K562 (cell line): ENCODE data around the gene MAST4. TPM values are rescaled to one million over a fixed set of nuclear protein-coding genes. Genes with fewer than 3 reads are reported as not detected.

Experiments used
- ATAC-seq: fragments of 200-7000 bp; cut with Tn5 transposase; 3 replicates; pipeline ENCODE4 v1.9.1; 2020; ENCODE audit warnings: moderate library complexity
- BruUV-seq: library from RNA; stranded (reverse); fragments of 400-500 nt; replicated peaks from 2 replicates; lab custom pipeline; 2021; lab: Mats Ljungman, UMichigan
- CTCF ChIA-PET: fragments of 300-600 bp; formaldehyde crosslinking; extraction: SDS; loops from one replicate; lab custom pipeline; 2021; ENCODE audit warnings: low intra/inter-chr PET ratio; lab: Yijun Ruan, JAX
- POLR2A ChIA-PET: fragments of 300-600, 350-650 bp; sonication (Branson Sonifier 250); formaldehyde crosslinking; extraction: SDS; loops from one replicate; lab custom pipeline; 2021; ENCODE audit warnings: antibody characterized with exemption, inconsistent platforms; lab: Yijun Ruan, JAX
- DNase-seq, 4 experiments: peaks; one replicate each; pipeline versions ENCODE4 v3.0.0 to v3.0.0-alpha.2; 2011 to 2018; ENCODE audit warnings: low spot score in 3 of 4, mixed read lengths in 3 of 4; ENCODE audit errors: extremely low read depth in 1 of 4
- FAIRE-seq: peaks from 2 replicates; lab custom pipeline; 2011; peaks lifted over from hg19 to GRCh38; lab: Jason Lieb, UNC
- H2AFZ ChIP-seq: 2 replicates; pipeline ENCODE4 v1.6.0; 2011; ENCODE audit warnings: low read depth, low read length, control low read depth, inconsistent platforms
- H3K27ac ChIP-seq: fragments of 200-600 bp; 3 replicates; pipeline ENCODE4 v1.8.0; 2011; ENCODE audit warnings: low read depth, mild to moderate bottlenecking, control low read depth, inconsistent platforms, low read length, moderate library complexity, mixed read lengths; ENCODE audit errors: extremely low read depth
- H3K27me3 ChIP-seq, 2 experiments: fragments of 300-600 bp in 1 of 2; 2 replicates in 1 of 2; 3 replicates in 1 of 2; pipeline versions ENCODE4 v1.6.0 to v1.8.0; 2011; ENCODE audit warnings: inconsistent platforms in 2 of 2, low read length in 2 of 2, mild to moderate bottlenecking in 1 of 2, mixed read lengths in 1 of 2, moderate library complexity in 1 of 2; ENCODE audit not compliant: control insufficient read depth in 2 of 2, insufficient read depth in 2 of 2
- H3K36me3 ChIP-seq: fragments of 300-600 bp; 3 replicates; pipeline ENCODE4 v1.8.0; 2011; ENCODE audit warnings: mild to moderate bottlenecking, low read length, inconsistent platforms; ENCODE audit not compliant: control insufficient read depth, insufficient read depth
- H3K4me1 ChIP-seq, 2 experiments: fragments of 200-600 bp in 1 of 2; replicated peaks in 1 of 2; 2 replicates in 1 of 2; 3 replicates in 1 of 2; pipeline versions ENCODE4 v1.5.1 to v1.8.0; 2011; ENCODE audit warnings: inconsistent platforms in 2 of 2, low read length in 2 of 2, mild to moderate bottlenecking in 1 of 2, mixed read lengths in 1 of 2, moderate library complexity in 1 of 2; ENCODE audit not compliant: control insufficient read depth in 2 of 2, insufficient read depth in 2 of 2
- H3K4me2 ChIP-seq: 2 replicates; pipeline ENCODE4 v1.6.1; 2011; ENCODE audit warnings: low read length, control low read depth, inconsistent platforms, mixed read lengths; ENCODE audit not compliant: insufficient read depth
- H3K4me3 ChIP-seq: fragments of 200-600 bp; sonication (generic), shearing (Covaris generic); 2 replicates; pipeline ENCODE4 v1.5.1; 2016; ENCODE audit warnings: control low read depth, inconsistent platforms
- H3K79me2 ChIP-seq: fragments of 200-600 bp; 3 replicates; pipeline ENCODE4 v1.8.0; 2011; ENCODE audit warnings: low read length, inconsistent platforms; ENCODE audit not compliant: control insufficient read depth, insufficient read depth
- H3K9ac ChIP-seq, 2 experiments: 2 replicates each; pipeline versions ENCODE4 v1.6.0 to v1.6.1; 2011; ENCODE audit warnings: low read depth in 2 of 2, low read length in 2 of 2, control low read depth in 1 of 2, inconsistent platforms in 1 of 2, mild to moderate bottlenecking in 1 of 2, mixed read lengths in 1 of 2; ENCODE audit not compliant: insufficient read depth in 1 of 2
- H3K9me1 ChIP-seq: one replicate; pipeline ENCODE4 v1.6.0; 2011; ENCODE audit warnings: inconsistent platforms, mild to moderate bottlenecking, low read length, moderate library complexity; ENCODE audit not compliant: control insufficient read depth, insufficient read depth
- H3K9me3 ChIP-seq: replicated peaks from 2 replicates; pipeline ENCODE4 v1.5.1; 2011; ENCODE audit warnings: low read depth, low read length, inconsistent platforms; ENCODE audit not compliant: control insufficient read depth, insufficient read depth
- H4K20me1 ChIP-seq: replicated peaks from 2 replicates; pipeline ENCODE4 v1.6.1; 2011; ENCODE audit warnings: low read length, inconsistent platforms, mixed read lengths; ENCODE audit not compliant: control insufficient read depth, insufficient read depth
- CBFB ChIP-seq: sonication (generic); formaldehyde crosslinking; IDR thresholded peaks from 2 replicates; pipeline ENCODE4 v1.4.0; 2020; ENCODE audit warnings: mild to moderate bottlenecking, missing genetic modification reagents
- FIP1L1 ChIP-seq: fragments of 200-400 bp; formaldehyde crosslinking; IDR thresholded peaks from 2 replicates; pipeline ENCODE4 v1.6.1; 2018; ENCODE audit warnings: mild to moderate bottlenecking, low read depth, low read length; ENCODE audit not compliant: poor library complexity, severe bottlenecking
- HBP1 ChIP-seq: fragments of 450-650 bp; formaldehyde crosslinking; IDR thresholded peaks from 2 replicates; pipeline ENCODE4 v1.4.0; 2022; ENCODE audit warnings: missing genetic modification characterization
- NFE2 ChIP-seq: IDR thresholded peaks from 2 replicates; pipeline ENCODE4 v1.6.1; 2014; ENCODE audit warnings: antibody characterized with exemption, low read depth
- NR2C2 ChIP-seq, 2 experiments: fragments of 200-800 bp in 1 of 2; sonication (Bioruptor generic) in 1 of 2; sonication (generic) in 1 of 2; formaldehyde crosslinking in 1 of 2; IDR thresholded peaks; 2 replicates each; pipeline versions ENCODE4 v1.6.1 to v1.8.0; 2016 to 2022; ENCODE audit warnings: mild to moderate bottlenecking in 1 of 2, missing compliant biosample characterization in 1 of 2, missing genetic modification characterization in 1 of 2, missing genetic modification reagents in 1 of 2
- SFPQ ChIP-seq: fragments of 200-400 bp; formaldehyde crosslinking; IDR thresholded peaks from 2 replicates; pipeline ENCODE4 v1.6.1; 2017; ENCODE audit warnings: mild to moderate bottlenecking, low read depth, low read length, moderate library complexity
- ZBTB1 ChIP-seq: sonication (generic); formaldehyde crosslinking; IDR thresholded peaks from 2 replicates; pipeline ENCODE4 v1.8.1; 2023; ENCODE audit warnings: missing genetic modification reagents, low read depth, mild to moderate bottlenecking, borderline replicate concordance
- ZEB2 ChIP-seq: fragments of 450-650 bp; IDR thresholded peaks from 2 replicates; pipeline ENCODE4 v1.6.1; 2016
- ZFP91 ChIP-seq: sonication (generic); formaldehyde crosslinking; IDR thresholded peaks from 2 replicates; pipeline ENCODE4 v1.8.0; 2022; ENCODE audit warnings: mild to moderate bottlenecking, missing genetic modification reagents
- ZNF444 ChIP-seq: fragments of 250-450 bp; sonication (Bioruptor Pico); IDR thresholded peaks from 2 replicates; pipeline ENCODE4 v1.4.0; 2020; ENCODE audit warnings: mild to moderate bottlenecking, moderate library complexity
- WGBS: fragments of 100-300 bp; shearing (Covaris generic); methylation state at CpG from one replicate; pipeline ENCODE4 v1.1.6; 2016; ENCODE audit warnings: low coverage, mixed read lengths; ENCODE audit not compliant: insufficient coverage; ENCODE audit errors: missing lambda C conversion rate; 5-methylcytosine and 5-hydroxymethylcytosine counted together
- in situ Hi-C: fragments of 300-500 bp; cut with MboI; formaldehyde crosslinking; loops from 4 replicates; pipeline ENCODE4 v1.15.0; 2018; ENCODE audit warnings: inconsistent platforms, mixed read lengths
- intact Hi-C: fragments of 100-400 bp; cut with micrococcal nuclease; formaldehyde crosslinking; loops from 2 replicates; pipeline ENCODE4 v1.14.2; 2022
- polyA plus RNA-seq, 8 experiments: library from polyadenylated mRNA; depleted of rRNA in 4 of 8; stranded (reverse) in 5 of 8; unstranded in 3 of 8; fragments of >200 nt; fragmentation: Nextera tagmentation in 2 of 8; fragmentation: Illumina TruSeq in 1 of 8; extraction: Ambion mirVana in 2 of 8; extraction: Trizol in 1 of 8; gene quantifications; 2 replicates each; pipeline versions ENCODE4 v1.2.1 to v1.2.3, GENCODE V29; 2011 to 2014; ENCODE audit warnings: inconsistent platforms in 1 of 8, missing spikeins in 1 of 8
- total RNA-seq, 7 experiments: library from RNA; depleted of rRNA in 6 of 7; stranded (reverse); fragments of >200 nt in 6 of 7; fragmentation: Illumina TruSeq in 2 of 7; extraction: Trizol in 2 of 7; gene quantifications; 2 replicates each; pipeline versions ENCODE4 v1.2.1 to v1.2.3, GENCODE V29; 2011 to 2021; ENCODE audit warnings: low replicate concordance in 1 of 7

Gene MAST4
- total and polyA plus RNA-seq, 9 of the 15 experiments (the other 6 are each of a cell fraction or from before 2014, with no cell fraction given), result 0.88 to 10.1 (median 5.2) TPM

GRCh38 chr5:67181648-67182221 is 585.5 kb downstream of the MAST4 start:
- Histone ChIP-seq H3K4me1 (no peaks in the 10 kb centered on the region), H3K9me3 (no peaks in the 10 kb centered on the region), H3K79me2 (no peaks in the 10 kb centered on the region), H3K9me1 (no peaks in the 10 kb centered on the region), H4K20me1 (no peaks in the 10 kb centered on the region), H3K27ac (no peak overlapping the region), H2AFZ (no peak overlapping the region), H3K4me3 (no peak overlapping the region), H3K9ac (no peak overlapping the region), H3K36me3 (no peaks in the 10 kb centered on the region), H3K27me3 (peaks cover 7 to 16% of the 10 kb centered on the region in 2 experiments; a peak in 4 of 5 replicates), H3K4me2 (no peak overlapping the region)
- 6% methylated on average over 5 of the region's 5 CpGs for WGBS
- ATAC-seq (peak; percentile 67), DNase-seq (peak in 2 of 4 experiments; percentile 14 to 20), FAIRE-seq (peak; percentile 78)
- no TSS peak for BruUV-seq
- in situ Hi-C loops (no loop called here), intact Hi-C loops (no loop called here)
- CTCF ChIA-PET, result no interaction called here
- POLR2A ChIA-PET, result no interaction called here
- TF ChIP-seq ZNF444, result no peak
- TF ChIP-seq ZFP91 (CRISPR knock-in tag), result peak; percentile 83; the same call in 1 of the 2 replicates
- TF ChIP-seq CBFB, result no peak
- no peak for TF ChIP-seq NR2C2 (CRISPR knock-in tag; IDR thresholded peaks at IDR 0.05)
- TF ChIP-seq NR2C2 (tag; IDR thresholded peaks at IDR 0.05), result peak; percentile 43; the same call in 1 of the 2 replicates
- TF ChIP-seq HBP1 (CRISPR knock-in tag), result no peak
- peak; percentile 41; the same call in 1 of the 2 replicates for TF ChIP-seq NFE2
- no peak for TF ChIP-seq FIP1L1
- no peak for TF ChIP-seq SFPQ
- TF ChIP-seq ZEB2, result no peak
- TF ChIP-seq ZBTB1, result peak; percentile 72; the same call in 1 of the 2 replicates
